Choroid plexus epithelial cell (primary cell): ENCODE results near the gene GPR39.

Experiments
- DNase-seq: peaks from one replicate; pipeline ENCODE4 v3.0.0-alpha.2; 2010; ENCODE audit warnings: low read depth
- H3K4me3 ChIP-seq: 2 replicates; pipeline ENCODE4 v1.5.1; 2011; ENCODE audit warnings: low read depth, mild to moderate bottlenecking, control low read depth, low read length, moderate library complexity
- TF ChIP-seq, protein P1 (sequence below): conservative IDR thresholded peaks from 2 replicates; pipeline ENCODE4 v1.5.1; 2011; ENCODE audit warnings: low read depth, mild to moderate bottlenecking, control low read depth, inconsistent platforms, low read length, moderate library complexity

Gene GPR39

GRCh38 chr2:132538331-132538855 lies 121.8 kb downstream of the GPR39 start:
- DNase-seq: no peak
- TF ChIP-seq, protein P1, sequence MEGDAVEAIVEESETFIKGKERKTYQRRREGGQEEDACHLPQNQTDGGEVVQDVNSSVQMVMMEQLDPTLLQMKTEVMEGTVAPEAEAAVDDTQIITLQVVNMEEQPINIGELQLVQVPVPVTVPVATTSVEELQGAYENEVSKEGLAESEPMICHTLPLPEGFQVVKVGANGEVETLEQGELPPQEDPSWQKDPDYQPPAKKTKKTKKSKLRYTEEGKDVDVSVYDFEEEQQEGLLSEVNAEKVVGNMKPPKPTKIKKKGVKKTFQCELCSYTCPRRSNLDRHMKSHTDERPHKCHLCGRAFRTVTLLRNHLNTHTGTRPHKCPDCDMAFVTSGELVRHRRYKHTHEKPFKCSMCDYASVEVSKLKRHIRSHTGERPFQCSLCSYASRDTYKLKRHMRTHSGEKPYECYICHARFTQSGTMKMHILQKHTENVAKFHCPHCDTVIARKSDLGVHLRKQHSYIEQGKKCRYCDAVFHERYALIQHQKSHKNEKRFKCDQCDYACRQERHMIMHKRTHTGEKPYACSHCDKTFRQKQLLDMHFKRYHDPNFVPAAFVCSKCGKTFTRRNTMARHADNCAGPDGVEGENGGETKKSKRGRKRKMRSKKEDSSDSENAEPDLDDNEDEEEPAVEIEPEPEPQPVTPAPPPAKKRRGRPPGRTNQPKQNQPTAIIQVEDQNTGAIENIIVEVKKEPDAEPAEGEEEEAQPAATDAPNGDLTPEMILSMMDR: no peak
- H3K4me3 ChIP-seq: no peak overlapping the region

GRCh38 chr2:132540166-132540565 lies 123.6 kb downstream of the GPR39 start:
- TF ChIP-seq, protein P1: no peak
- DNase-seq: no peak
- no peak overlapping the region for H3K4me3 ChIP-seq

- no peak overlapping the region for H3K4me3 ChIP-seq
- TF ChIP-seq, protein P1: no peak
- peak; percentile 9 for DNase-seq
Observed at GRCh38 chr2:132542953-132543569, 126.5 kb downstream of the GPR39 start.

DNA sequence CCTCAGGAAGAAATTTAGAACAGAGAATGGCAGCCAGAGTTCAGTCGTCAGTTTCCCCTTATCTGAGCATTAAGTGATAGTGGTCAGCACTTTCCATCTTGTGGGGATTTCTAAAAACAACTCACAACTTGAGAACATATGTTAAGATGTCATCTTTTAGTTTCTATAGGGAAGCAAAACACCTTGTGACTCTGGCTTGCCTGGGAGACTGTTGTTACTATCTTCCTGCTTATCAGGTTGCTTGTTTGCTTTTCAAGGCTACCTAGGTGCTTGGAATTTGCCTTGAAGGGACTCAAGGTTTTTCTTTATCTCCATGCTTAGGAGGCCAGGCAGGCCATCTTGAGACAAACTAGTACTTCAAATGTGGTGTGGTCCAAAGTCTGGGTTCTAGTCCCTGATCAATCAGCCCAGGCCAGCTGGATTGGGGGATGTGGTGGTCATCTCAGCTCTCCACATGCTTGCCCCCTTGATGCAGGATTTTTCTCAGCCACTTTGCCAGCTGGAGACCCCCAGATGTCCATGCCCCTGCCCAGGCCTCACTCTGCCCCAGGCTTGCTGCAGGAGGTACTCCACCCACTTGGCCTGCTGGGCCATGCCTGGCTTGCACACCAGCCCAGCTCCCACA lies 127.5 kb downstream of the GPR39 start:
- DNase-seq: no peak
- H3K4me3 ChIP-seq: no peak overlapping the region
- TF ChIP-seq, protein P1: no peak

GRCh38 chr2:132547090-132547687 lies 130.6 kb downstream of the GPR39 start:
- TF ChIP-seq, protein P1: peak; percentile 80
- H3K4me3 ChIP-seq: no peak overlapping the region
- DNase-seq: peak; percentile 88

GRCh38 chr2:132549935-132550670 lies 133.5 kb downstream of the GPR39 start:
- H3K4me3 ChIP-seq: no peak overlapping the region
- TF ChIP-seq, protein P1: no peak
- no peak for DNase-seq
